ENCODE measurements around the gene TRUB2. TPM values are rescaled to one million over a fixed set of nuclear protein-coding genes. Genes with fewer than 3 reads are reported as not detected.

Gene TRUB2
- total RNA-seq, 1 experiment from 2014 or later = 42.1 TPM

DNA sequence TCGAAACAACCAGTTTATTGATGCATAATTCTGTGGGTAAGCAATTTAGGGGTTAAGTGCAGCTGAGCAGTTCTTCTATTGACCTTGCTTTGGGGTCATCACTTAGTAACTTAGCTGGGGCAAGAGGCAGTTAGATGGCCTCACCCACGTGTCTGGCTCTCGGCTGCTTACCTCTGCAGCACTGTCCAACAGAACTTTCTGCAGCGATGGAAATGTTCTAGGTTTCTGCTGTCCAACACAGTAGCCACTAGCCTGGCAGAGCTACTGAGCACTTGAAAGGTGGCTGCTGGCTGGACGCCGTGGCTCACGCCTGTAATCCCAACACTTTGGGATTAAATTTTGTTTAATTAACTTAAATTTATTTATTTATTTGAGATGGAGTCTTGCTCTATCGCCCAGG lies 35.8 kb upstream of the TRUB2 start:
- no peaks in the 10 kb centered on the region for H3K9me2 ChIP-seq (ENCODE audit: insufficient read depth)
- no peaks in the 10 kb centered on the region for H3K27me3 ChIP-seq (ENCODE audit: insufficient read depth, low read length)
- no peaks in the 10 kb centered on the region for H4K20me1 ChIP-seq (ENCODE audit: insufficient read depth)
- BruUV-seq (replicated peaks) = no TSS peak
- no peak overlapping the region for H3K4me3 ChIP-seq (replicated peaks in 1 of 2; ENCODE audit: low read depth in 1 of 2, low read length in 2 of 2)
- intact Hi-C loops (cut with micrococcal nuclease) = no loop called here
- ChIA-PET RAD21 (ENCODE audit: low non-redundant PET in 1 of 2, low total read pairs in 2 of 2, uncharacterized antibody in 2 of 2, unreplicated experiment in 2 of 2) (no interaction called here), CTCF (interaction anchor here (1.6 kb wide), 1 partner anchor 13 kb away, joined by 4 read pairs; the partner anchor contains the start of gene URM1), POLR2A (no interaction called here)
- H3K9ac ChIP-seq (ENCODE audit: low read length) = no peak overlapping the region
- H3K79me2 ChIP-seq (ENCODE audit: insufficient read depth, low read length) = no peaks in the 10 kb centered on the region
- no peak overlapping the region for H3K4me2 ChIP-seq (ENCODE audit: low read length)
- ATAC-seq = no peak
- no peak for DNase-seq (ENCODE audit: low read depth, low spot score)
- TF ChIP-seq, protein P1, sequence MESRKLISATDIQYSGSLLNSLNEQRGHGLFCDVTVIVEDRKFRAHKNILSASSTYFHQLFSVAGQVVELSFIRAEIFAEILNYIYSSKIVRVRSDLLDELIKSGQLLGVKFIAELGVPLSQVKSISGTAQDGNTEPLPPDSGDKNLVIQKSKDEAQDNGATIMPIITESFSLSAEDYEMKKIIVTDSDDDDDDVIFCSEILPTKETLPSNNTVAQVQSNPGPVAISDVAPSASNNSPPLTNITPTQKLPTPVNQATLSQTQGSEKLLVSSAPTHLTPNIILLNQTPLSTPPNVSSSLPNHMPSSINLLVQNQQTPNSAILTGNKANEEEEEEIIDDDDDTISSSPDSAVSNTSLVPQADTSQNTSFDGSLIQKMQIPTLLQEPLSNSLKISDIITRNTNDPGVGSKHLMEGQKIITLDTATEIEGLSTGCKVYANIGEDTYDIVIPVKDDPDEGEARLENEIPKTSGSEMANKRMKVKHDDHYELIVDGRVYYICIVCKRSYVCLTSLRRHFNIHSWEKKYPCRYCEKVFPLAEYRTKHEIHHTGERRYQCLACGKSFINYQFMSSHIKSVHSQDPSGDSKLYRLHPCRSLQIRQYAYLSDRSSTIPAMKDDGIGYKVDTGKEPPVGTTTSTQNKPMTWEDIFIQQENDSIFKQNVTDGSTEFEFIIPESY (IDR thresholded peaks at IDR 0.05; ENCODE audit: extremely low read depth, insufficient replicate concordance, low read length) = no peak
- TF ChIP-seq JUND (IDR thresholded peaks at IDR 0.05) (no peak), ZNF274 (IDR thresholded peaks at IDR 0.05; ENCODE audit: low read depth, low read length) (no peak), ELF1 (IDR thresholded peaks at IDR 0.05; ENCODE audit: borderline replicate concordance, low read depth) (no peak), SRF (IDR thresholded peaks at IDR 0.05; ENCODE audit: low read depth) (no peak), TCF7L2 (IDR thresholded peaks at IDR 0.05; ENCODE audit: borderline replicate concordance, extremely low read depth, insufficient read depth, insufficient read length) (no peak)
- no peaks in the 10 kb centered on the region for H3K9me3 ChIP-seq (ENCODE audit: control insufficient read depth in 1 of 2, insufficient read depth in 1 of 2, low read depth in 1 of 2, low read length in 2 of 2)
- peaks cover 4 to 9% of the 10 kb centered on the region in 2 experiments for H3K36me3 ChIP-seq (ENCODE audit: control insufficient read depth in 1 of 2, insufficient read depth in 2 of 2, low read length in 2 of 2)
- H3K27ac ChIP-seq (ENCODE audit: low read depth, low read length) = no peak overlapping the region
- H2AFZ ChIP-seq (ENCODE audit: low read depth, low read length, poor library complexity, severe bottlenecking) = no peak overlapping the region
- H3K4me1 ChIP-seq (ENCODE audit: control insufficient read depth in 1 of 2, insufficient read depth in 2 of 2, low read length in 2 of 2) = peaks cover 7 to 28% of the 10 kb centered on the region in 2 experiments; a peak in 3 of 4 replicates

DNA sequence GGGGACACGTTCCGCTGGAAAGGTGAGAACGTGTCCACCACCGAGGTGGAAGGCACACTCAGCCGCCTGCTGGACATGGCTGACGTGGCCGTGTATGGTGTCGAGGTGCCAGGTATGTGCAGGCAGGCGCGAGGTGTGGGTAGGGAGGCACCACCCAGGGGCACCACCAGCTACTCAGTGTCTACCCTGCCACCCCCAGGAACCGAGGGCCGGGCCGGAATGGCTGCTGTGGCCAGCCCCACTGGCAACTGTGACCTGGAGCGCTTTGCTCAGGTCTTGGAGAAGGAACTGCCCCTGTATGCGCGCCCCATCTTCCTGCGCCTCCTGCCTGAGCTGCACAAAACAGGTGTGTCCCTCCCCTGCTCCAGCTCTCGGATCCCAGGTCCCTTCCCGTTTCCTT lies 33.2 kb upstream of the TRUB2 start:
- no peak overlapping the region for H3K4me2 ChIP-seq (ENCODE audit: low read length)
- DNase-seq (ENCODE audit: low read depth, low spot score) (no peak), ATAC-seq (no peak)
- no peaks in the 10 kb centered on the region for H3K9me3 ChIP-seq (ENCODE audit: control insufficient read depth in 1 of 2, insufficient read depth in 1 of 2, low read depth in 1 of 2, low read length in 2 of 2)
- intact Hi-C loops (cut with micrococcal nuclease) = no loop called here
- H3K4me1 ChIP-seq (ENCODE audit: control insufficient read depth in 1 of 2, insufficient read depth in 2 of 2, low read length in 2 of 2) = peaks cover 0 to 10% of the 10 kb centered on the region in 2 experiments; a peak in 1 of 4 replicates
- no TSS peak for BruUV-seq (replicated peaks)
- no peak overlapping the region for H2AFZ ChIP-seq (ENCODE audit: low read depth, low read length, poor library complexity, severe bottlenecking)
- H3K9me2 ChIP-seq (ENCODE audit: insufficient read depth) = no peaks in the 10 kb centered on the region
- H3K27me3 ChIP-seq (ENCODE audit: insufficient read depth, low read length) = no peaks in the 10 kb centered on the region
- no peak overlapping the region for H3K9ac ChIP-seq (ENCODE audit: low read length)
- ChIA-PET CTCF (no interaction called here), POLR2A (no interaction called here), RAD21 (ENCODE audit: low non-redundant PET in 1 of 2, low total read pairs in 2 of 2, uncharacterized antibody in 2 of 2, unreplicated experiment in 2 of 2) (no interaction called here)
- H4K20me1 ChIP-seq (ENCODE audit: insufficient read depth) = no peaks in the 10 kb centered on the region
- no peaks in the 10 kb centered on the region for H3K79me2 ChIP-seq (ENCODE audit: insufficient read depth, low read length)
- peaks cover 7 to 20% of the 10 kb centered on the region in 2 experiments for H3K36me3 ChIP-seq (ENCODE audit: control insufficient read depth in 1 of 2, insufficient read depth in 2 of 2, low read length in 2 of 2)
- H3K4me3 ChIP-seq (replicated peaks in 1 of 2; ENCODE audit: low read depth in 1 of 2, low read length in 2 of 2) = no peak overlapping the region
- H3K27ac ChIP-seq (ENCODE audit: low read depth, low read length) = no peak overlapping the region
- no peak for TF ChIP-seq CBX3 (IDR thresholded peaks at IDR 0.05; ENCODE audit: low read depth)
- TF ChIP-seq, protein P1 (IDR thresholded peaks at IDR 0.05; ENCODE audit: extremely low read depth, insufficient replicate concordance, low read length) = no peak
- TF ChIP-seq EZH2 (IDR thresholded peaks at IDR 0.05) = no peak
- TF ChIP-seq, protein P2, sequence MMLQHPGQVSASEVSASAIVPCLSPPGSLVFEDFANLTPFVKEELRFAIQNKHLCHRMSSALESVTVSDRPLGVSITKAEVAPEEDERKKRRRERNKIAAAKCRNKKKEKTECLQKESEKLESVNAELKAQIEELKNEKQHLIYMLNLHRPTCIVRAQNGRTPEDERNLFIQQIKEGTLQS (IDR thresholded peaks at IDR 0.05) = no peak
- no peak for TF ChIP-seq ZFX (IDR thresholded peaks at IDR 0.05)
- TF ChIP-seq, protein P3, sequence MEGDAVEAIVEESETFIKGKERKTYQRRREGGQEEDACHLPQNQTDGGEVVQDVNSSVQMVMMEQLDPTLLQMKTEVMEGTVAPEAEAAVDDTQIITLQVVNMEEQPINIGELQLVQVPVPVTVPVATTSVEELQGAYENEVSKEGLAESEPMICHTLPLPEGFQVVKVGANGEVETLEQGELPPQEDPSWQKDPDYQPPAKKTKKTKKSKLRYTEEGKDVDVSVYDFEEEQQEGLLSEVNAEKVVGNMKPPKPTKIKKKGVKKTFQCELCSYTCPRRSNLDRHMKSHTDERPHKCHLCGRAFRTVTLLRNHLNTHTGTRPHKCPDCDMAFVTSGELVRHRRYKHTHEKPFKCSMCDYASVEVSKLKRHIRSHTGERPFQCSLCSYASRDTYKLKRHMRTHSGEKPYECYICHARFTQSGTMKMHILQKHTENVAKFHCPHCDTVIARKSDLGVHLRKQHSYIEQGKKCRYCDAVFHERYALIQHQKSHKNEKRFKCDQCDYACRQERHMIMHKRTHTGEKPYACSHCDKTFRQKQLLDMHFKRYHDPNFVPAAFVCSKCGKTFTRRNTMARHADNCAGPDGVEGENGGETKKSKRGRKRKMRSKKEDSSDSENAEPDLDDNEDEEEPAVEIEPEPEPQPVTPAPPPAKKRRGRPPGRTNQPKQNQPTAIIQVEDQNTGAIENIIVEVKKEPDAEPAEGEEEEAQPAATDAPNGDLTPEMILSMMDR (IDR thresholded peaks at IDR 0.05 in 2 of 3, conservative IDR thresholded peaks at IDR 0.05 in 1 of 3; ENCODE audit: borderline replicate concordance in 1 of 3, insufficient read depth in 1 of 3, low read depth in 2 of 3, low read length in 2 of 3) = no peak
- TF ChIP-seq FOSL1 (IDR thresholded peaks at IDR 0.05; ENCODE audit: low read depth) = no peak
- no peak for TF ChIP-seq TCF7L2 (IDR thresholded peaks at IDR 0.05; ENCODE audit: borderline replicate concordance, extremely low read depth, insufficient read depth, insufficient read length)

All from HCT116 (cell line).